ENCODE results near the gene ACBD3.

GRCh38 chr1:226211181-226211821 lies 24.8 kb upstream of the ACBD3 start:
- no peak for TF ChIP-seq POLR2A (IDR thresholded peaks at IDR 0.05; ENCODE audit: extremely low read depth, insufficient read length)
- no peak for TF ChIP-seq CTCF (IDR thresholded peaks at IDR 0.05; ENCODE audit: low read depth, low read length)
- no peak for TF ChIP-seq MYC (IDR thresholded peaks at IDR 0.05; ENCODE audit: low read depth, low read length)

All from NB4 (cell line).